ENCODE data around the gene COQ8B.
"Not testable (repeated sequence)": the region's sequence is repeated elsewhere in the genome, so short reads cannot be mapped to it uniquely, and the experiment has no call there.

The COQ8B gene

DNA sequence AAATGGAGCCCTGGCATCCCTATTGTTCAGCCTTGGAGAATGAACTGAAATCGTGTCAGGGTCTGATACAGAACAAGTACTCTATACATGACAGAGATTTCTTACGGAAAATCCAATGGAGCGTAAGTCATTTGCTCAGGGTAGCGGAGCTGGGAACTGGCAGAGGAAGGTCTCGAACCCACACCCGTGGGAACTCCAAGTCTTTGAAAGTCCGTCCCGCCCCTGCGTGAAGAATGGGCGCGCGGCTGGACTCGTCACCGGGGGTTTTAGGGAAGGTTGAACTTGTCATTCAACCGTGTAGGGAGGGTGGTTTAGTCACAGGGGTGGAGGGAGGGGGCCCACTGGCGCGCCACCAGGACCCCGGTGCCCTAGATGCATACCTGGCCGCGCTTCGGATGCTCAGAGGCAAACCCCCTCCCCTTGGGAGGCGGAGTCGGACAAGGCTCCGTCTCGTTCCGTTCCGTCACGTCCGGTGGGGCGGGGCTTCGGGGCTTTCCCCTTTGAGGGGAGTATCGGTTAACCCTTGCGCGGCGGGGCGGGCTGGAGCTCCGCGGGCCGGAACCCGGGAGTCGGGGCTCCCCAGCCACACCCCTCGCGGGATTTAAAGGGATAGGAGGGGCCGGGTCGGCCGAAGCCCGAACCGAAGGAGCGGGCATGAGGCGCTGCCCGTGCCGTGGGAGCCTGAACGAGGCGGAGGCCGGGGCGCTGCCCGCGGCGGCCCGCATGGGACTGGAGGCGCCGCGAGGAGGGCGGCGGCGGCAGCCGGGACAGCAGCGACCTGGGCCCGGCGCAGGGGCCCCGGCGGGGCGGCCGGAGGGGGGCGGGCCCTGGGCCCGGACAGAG, at the start of gene COQ8B, which contains the start of gene ITPKC:
Gene COQ8B, minus strand, starts transcription at position 405 of the 843 bp plus-strand sequence. CDS start 2,254 bp downstream, outside the sequence.
Gene ITPKC, plus strand, starts transcription at position 631 of the 843 bp plus-strand sequence. Its CDS starts 24 bp downstream, at position 655.
- DNase-seq: peak; percentile 100

DNA sequence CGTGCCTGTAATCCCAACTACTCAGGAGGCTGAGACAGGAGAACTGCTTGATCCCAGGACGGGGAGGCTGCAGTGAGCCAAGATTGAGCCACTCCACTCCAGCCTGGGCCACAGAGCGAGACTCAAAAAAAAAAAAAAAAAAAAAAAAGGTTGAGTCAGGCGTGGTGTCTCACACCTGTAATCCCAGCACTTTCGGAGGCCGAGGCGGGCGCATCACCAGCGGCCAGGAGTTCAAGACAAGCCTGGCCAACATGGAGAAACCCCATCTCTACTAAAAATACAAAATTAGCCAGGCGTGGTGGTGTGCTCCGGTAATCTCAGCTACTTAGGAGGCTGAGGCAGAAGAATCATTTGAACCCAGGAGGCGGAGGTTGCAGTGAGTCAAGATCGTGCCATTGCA, 49.7 kb upstream of the COQ8B start:
- DNase-seq: not testable (repeated sequence)

DNA sequence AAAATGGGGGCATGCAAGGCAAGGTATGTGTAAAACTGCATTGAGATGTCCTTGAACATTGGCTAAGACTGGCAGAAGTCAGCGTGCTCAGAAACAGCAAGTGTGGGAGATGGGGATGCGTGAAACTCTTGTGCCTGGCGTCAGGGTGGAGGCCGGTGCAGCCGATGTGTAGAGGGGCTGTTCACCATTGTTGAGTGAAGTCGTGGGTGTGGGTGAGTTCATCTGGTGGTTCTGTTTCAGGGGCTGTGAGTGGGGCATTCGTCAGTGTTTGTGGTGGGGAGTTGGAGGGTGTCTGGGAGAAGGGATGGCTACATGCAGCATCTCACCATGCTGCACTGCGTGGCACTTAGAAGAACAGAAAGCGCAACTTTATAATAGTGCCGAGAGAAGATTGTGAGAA, 47.3 kb upstream of the COQ8B start:
- no peak for DNase-seq

DNA sequence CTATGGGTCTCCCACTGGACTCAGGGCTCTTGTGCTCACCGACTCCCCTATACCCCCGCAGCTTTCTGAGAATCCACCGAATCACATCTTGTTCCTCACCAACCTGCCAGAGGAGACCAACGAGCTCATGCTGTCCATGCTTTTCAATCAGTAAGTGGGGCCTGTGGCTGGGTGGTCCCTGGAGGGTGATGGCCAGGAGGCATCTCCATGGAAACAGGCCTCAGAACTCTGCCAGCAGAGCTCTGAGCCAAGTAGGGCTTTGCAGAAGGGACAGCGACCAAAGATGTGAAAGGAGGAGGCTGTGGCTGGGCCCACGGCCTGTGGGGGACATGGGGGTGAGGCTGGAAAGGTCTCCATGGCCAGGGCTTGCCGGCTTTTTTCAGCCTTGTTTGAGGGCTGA, 46.8 kb upstream of the COQ8B start:
- no peak for DNase-seq

DNA sequence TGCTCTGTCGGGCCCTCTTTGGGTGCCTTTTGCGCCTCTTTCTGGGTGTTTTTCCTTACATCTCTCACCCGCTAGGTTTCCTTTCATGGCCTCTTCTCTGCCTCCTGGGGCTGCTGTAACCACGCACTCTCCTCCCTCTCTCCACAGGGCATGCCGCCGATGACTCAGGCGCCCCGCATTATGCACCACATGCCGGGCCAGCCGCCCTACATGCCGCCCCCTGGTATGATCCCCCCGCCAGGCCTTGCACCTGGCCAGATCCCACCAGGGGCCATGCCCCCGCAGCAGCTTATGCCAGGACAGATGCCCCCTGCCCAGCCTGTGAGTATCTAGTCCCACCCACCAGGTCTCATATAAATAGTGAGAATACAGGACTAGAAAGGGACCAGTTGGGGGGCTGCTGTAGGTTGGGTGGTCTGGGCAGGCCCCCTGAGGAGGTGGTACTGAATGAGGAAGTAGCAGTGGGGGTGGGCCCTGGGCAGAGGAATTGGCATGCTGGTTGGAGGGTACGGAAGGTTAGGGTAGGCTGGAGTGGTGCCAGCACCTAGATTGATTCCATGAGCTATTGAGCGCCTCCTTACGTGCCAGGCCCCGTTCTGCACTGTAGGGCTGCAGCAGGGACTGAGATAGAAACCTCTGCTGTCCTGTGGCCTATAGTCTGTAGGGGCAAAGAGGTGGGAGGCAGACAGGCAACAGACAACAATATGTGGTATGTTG, 46.2 kb upstream of the COQ8B start:
- DNase-seq: no peak

- DNase-seq: no peak
Measured at GRCh38 chr19:40759352-40759751, 42.7 kb upstream of the COQ8B start.

DNA sequence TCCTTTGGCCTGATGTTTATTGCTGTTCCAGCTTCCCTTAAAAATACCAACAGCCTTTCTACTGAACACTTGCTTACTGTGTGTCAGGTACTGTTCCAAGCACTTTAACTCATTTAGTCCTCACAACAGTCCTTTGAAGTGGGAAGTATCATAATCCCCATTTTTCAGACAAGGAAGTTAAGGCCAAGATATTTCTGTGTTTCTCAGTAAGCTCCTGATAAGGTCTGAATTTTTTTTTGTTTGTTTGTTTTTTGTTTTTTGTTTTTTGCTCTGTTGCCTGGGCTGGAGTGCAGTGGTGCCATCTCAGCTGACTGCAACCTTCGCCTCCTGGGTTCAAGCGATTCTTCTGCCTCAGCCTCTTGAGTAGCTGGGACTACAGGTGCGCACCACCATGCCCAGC, 41.8 kb upstream of the COQ8B start:
- no peak for DNase-seq

DNA sequence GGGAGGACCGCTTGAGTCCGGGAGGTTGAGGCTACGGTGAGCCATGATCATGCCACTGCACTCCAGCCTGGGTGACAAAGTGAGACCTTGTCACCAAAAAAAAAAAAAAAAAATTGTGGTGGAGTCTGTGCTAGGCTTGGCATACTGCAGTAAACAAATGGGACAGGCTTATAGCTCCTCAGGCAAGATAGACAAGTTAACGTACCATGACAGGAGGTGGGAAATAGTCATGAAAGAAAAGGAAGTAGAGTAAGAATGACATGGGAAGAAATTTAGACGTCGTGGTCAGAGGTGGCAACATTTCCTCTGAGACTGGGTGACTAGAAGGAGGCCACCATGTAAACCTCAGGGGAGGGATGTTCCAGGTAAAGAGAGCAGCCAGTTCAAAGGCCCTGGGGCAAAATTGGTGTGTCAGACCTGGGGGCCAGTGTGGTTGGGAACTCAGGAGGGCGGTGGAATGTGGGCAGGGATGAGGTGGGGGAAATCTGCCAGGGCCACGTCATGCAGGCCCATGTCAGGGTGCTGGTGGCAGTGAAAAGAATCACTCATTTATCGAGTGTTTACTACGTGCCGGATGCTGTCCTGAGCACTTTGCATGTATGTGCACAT, 39.9 kb upstream of the COQ8B start:
- DNase-seq: no peak

DNA sequence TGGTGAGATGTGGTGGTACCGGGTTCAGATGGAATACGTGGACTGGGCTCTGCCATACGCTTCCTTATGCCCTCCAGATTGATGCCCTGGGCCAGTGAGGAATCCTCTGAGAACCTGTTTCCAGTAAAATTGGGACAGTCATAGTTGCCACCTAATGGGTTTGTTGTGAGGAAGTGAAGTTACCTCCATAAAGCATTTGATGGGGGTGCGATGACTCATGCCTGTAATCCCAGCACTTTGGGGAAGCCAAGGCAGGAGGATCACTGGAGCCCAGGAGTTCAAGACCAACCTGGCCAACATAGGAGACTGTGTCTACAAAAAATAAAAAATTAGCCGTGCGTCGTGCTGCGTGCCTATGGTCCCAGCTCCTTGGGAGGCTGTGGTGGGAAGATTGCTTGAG, 39.1 kb upstream of the COQ8B start:
- DNase-seq: no peak

GRCh38 chr19:40755248-40755624, 38.5 kb upstream of the COQ8B start:
- DNase-seq: no peak

- DNase-seq: no peak
Measured at GRCh38 chr19:40754611-40755247, 38.0 kb upstream of the COQ8B start.

- DNase-seq: no peak
Measured at GRCh38 chr19:40752257-40752781, 35.6 kb upstream of the COQ8B start.

DNA sequence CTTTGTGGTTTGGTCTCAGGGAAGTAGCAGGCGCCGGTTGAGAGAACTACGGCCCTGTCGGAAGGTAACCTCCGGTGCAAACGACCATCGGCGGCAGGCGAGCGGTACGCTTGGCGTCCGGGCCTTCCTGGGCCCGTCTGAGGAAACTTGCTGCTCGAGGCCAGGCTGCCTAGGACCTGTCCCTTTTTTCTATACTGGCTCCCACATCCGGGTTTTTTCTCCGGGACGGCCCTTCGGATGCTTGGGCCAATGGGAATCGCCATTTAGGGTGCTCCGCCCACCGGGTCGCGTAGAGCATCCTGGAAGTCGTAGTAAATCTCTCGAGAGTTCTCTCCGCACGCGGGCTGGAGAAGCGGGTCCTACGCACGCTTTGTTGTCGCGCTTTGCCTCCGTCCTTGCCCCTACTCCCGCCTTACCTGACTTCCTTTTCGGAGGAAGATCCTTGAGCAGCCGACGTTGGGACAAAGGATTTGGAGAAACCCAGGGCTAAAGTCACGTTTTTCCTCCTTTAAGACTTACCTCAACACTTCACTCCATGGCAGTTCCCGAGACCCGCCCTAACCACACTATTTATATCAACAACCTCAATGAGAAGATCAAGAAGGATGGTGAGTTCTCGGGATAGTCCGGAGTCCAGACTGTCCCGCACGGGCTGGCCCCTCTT, 34.3 kb upstream of the COQ8B start, which contains the start of gene SNRPA:
Gene SNRPA, plus strand, starts transcription at position 330 of the 664 bp plus-strand sequence. Its CDS starts 206 bp downstream, at position 536.
- peak; percentile 100 for DNase-seq

- DNase-seq: peak; percentile 100
Measured at GRCh38 chr19:40750058-40750873, 33.6 kb upstream of the COQ8B start, which contains the start of gene ACTMAP. Gene ACTMAP, minus strand, starts transcription at chr19:40750477. Its CDS starts 674 bp downstream, at chr19:40749803.

GRCh38 chr19:40747536-40747935, 30.9 kb upstream of the COQ8B start:
- no peak for DNase-seq

DNA sequence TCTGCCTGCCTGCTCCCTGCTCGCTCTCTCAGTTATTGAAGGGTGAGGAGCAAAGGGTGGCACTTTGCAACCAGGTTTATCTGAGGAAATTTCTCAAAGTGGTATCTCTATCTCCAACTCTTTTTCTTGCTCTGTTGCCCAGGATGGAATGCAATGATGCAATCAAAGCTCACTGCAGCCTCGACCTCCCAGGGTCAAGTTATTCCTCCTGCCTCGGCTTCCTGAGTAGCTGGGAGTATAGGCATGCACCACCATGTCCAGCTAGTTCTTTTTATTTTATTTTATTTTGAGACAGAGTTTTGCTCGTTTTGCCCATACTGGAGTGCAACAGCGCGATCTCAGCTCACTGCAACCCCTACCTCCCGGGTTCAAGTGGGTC, 28.7 kb upstream of the COQ8B start:
- no peak for DNase-seq

DNA sequence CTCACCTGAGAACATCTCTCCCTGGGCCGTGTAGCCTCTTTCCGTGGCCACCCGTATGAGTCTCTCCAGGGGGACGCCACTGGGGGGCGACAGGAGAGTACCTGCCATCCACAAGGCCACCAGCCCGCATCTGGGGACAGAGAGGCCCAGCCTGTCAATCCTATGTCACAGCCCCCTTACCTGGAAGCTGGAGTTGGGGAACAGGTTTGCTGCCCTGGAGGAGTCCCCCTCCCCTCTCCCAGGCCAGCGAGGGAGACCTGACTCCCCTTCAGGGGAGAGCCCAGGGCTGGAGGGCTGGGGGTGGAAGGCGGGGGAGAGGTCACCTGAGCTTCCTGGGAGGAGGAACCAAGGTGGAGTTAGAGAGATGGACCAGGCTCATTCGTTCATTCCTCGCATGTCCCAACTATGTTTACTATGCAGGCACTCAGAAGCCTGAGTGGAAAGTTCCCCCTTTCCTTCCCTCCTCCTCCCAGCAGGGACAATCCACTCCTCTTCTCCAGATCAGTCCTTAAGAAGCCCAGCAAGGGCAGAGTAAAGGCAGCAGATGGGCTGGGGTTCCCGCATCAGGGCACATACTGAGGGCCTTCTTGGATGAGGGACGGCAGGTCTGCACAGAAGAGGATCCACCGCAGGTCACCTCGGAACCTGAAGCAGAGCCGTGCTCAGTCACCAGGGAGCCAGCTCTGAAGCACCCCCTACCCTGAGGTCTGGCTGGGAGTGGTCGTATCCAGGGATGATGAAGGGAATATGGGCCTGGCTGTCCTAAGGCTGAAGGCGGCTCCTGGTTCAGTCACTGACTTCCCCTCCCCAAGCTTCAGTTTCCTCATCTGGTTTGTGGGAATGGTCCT, 28.1 kb upstream of the COQ8B start:
- no peak for DNase-seq

GRCh38 chr19:40743926-40744325, 27.2 kb upstream of the COQ8B start:
- DNase-seq: no peak

DNA sequence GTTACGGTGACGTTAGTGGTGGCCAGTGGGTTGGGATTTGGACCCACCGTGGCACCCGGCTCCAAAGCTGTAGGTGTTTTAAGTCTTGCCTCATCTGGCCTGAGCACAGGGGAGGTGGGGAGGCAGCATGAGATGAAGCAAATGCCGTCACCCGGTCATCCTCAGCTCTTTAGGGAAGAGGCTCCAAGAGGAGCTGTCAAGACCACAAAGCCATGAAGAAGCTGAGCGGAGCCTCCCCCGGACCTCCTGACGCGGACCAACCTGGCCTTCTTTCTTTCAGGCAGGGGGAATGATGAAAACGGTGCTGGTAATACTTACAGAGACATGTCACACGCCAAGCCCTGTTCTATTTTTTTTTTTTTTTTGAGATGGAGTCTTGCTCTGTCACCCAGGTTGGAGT, 26.2 kb upstream of the COQ8B start:
- DNase-seq: no peak

DNA sequence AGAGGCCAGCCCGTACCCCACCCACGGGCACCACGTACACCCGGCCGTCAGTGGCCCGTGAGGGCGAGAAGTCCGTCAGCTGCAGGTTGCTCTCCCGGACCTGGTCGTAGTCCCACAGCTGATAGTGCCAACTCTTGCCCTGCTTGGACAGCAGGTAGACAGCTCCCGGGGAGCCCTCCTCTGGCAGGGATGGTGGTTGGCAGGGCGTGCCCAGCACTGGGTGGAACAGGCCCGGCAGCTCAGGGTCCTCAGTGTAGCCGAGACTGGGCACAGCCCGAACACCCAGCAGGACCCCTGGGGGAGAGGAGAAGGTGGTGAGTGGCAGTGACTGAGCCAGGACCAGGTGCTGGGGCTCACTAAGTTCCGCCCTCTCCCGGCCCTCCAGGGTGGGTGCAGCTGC, 25.8 kb upstream of the COQ8B start:
- no peak for DNase-seq
